Subcutaneous adipose tissue (tissue), 4 donors: ENCODE measurements around the gene FMO5. TPM values are rescaled to one million over a fixed set of nuclear protein-coding genes. Genes with fewer than 3 reads are reported as not detected.

Experiments used
- CTCF ChIP-seq: fragments of 450-650 bp; IDR thresholded peaks from one replicate; pipeline ENCODE4 v1.5.1; 2016; ENCODE audit warnings: low read depth, mild to moderate bottlenecking, control low read depth, antibody characterized with exemption, moderate library complexity
- total RNA-seq, 4 donors: library from RNA; depleted of rRNA; stranded (reverse); fragments of >200 nt; gene quantifications; one replicate each; pipeline ENCODE4 v1.1.0, GENCODE V29; 2016

Gene FMO5
- total RNA-seq, 4 donors from 2014 or later, result 4.1 to 10.7 (median 6.4) TPM

- TF ChIP-seq CTCF, result no peak
Measured at GRCh38 chr1:147185432-147185831, 39.7 kb downstream of the FMO5 start.

- no peak for TF ChIP-seq CTCF
Measured at GRCh38 chr1:147177611-147178380, 47.3 kb downstream of the FMO5 start.

- TF ChIP-seq CTCF, result no peak
Measured at GRCh38 chr1:147172168-147173016, 52.7 kb downstream of the FMO5 start, which contains the start of gene PRKAB2. Gene PRKAB2 (minus strand): TSS chr1:147172470. CDS start chr1:147172144, 326 bp downstream.

DNA sequence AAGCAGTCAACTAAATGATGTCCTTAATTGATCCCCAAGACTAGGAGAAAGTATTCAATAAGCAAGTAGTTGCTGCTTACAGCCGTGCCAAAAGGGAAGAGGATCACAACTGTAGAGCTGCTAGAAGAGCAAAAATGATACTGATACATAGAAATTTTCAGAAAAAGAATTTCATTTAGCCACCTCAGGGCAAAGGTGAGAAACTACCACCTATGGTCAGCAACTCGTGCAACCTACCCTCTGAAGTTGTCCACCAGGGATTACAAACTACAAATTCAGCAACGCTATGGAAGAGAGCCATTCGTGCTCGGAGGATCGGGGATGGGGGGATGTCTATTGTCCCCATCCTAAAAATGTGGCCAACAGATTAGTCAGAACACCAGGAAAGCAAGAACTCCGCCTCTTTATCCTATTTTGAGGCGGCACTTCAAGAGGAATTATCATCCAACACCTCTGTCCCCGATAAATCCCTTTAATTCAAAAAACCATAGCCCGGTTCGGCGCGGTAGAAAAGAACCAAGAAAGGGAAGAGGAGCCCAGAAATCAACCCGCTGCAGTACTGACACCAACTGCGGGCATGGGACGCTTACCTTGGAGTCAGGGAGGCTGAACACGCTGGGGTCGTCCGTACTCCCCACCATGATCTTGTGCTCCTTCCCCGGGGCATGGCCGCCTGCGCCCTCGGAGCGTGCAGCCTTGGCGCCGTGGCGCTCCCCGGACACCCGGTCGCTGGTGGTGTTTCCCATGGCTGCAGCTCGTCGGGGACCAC is 53.6 kb downstream of the FMO5 start:
- TF ChIP-seq CTCF, result no peak

DNA sequence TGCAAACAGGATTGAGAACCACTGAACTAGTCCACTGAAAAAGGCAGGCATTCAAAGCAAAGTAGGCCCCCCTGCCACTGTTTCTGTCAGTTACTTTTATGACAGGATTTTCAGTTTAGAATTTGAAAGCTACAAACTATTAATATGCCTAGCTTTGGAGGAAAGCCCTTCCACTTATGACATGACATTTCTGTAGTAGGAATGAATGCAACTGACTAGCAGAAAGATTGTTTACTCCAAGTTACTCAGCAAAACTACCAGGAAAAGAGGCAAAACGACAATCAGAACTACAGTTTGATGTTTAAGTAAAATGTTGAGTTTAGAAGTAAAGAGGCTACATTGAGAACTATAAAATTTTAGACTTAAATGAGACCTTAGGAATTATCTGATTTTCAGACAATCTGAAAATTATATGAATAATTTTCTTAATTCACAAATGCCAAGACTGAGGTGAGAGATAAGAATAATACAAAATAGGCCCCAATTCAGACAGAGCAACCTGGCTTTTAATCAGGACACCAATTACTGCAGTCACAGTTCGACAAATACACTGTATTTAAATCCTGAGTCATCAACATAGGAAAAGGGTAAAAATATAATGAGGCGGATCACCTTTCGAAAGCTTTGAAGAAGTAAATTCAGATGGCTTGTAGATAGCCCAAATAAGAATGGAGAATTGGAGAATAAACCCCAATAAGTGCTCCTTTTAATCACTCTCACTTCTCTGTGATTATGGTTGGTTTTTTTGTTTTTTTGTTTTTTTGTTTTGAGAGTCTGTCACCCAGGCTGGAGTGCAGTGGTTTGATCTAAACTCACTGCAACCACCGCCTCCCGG is 55.1 kb downstream of the FMO5 start:
- no peak for TF ChIP-seq CTCF

GRCh38 chr1:147169171-147169570 is 56.0 kb downstream of the FMO5 start:
- no peak for TF ChIP-seq CTCF
